HuH-7.5 (cell line): ENCODE results near the gene C1QA.
A peak's percentile ranks its signal among the peaks of the same experiment; 100 is the strongest.
"Not testable (repeated sequence)": the region's sequence is repeated elsewhere in the genome, so short reads cannot be mapped to it uniquely, and the experiment has no call there.

Experiments used
- DNase-seq: peaks from one replicate; pipeline ENCODE4 v3.0.0; 2011; ENCODE audit warnings: low spot score

Gene C1QA

DNA sequence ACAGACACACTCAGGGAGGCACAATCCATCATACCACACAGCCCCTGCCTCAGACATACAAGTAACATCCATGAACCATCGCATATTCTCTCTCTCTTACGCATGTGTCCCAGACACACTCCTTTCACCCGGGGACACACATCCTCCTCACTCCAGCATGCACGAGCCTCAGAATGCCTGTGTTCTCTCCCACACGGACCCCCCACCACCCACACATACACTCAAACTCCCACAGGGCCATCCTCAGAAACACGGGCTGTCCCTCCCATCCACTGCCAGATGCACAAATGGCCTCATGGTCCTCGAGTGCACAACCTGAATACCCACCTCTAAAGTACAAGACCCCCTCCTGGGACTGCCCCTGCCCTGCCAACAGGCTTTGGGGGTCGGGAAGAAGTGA, 4.8 kb downstream of the C1QA start:
- no peak for DNase-seq

DNA sequence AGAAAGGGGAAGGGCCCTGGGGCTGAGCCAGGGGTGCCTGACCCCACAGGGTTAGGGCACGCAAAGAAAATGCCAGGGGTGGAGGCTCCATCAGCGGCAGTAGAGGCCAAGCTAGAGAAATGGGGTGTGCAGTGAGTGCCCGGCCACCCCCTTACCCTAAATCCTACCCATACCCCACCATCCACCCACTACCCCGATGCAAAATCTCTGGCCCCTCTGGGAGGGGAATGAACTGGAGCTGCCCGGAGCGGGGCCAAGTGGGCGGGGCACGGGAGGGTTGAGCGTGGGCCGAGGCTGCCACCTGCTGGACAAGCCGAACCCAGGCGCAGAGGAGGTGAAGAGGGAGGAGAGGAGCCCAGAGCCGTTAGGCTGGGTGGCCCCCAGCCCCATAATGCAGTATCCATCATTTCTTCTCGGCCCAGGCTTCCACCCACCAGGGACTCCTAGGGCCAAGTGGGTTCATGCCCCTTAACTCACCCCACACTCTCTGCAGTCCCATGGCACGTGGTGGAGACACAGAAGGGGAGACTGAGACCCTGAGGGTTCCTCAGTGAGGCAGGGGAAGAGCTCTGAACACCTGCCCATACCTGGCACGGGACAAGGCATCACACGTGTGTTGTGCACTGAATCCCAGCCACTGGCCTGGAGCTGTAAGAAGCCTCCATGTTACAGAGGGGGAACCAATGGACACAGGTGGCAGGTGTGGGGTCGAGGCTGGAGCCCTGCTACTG, 5.6 kb downstream of the C1QA start:
- peak; percentile 80 for DNase-seq

DNA sequence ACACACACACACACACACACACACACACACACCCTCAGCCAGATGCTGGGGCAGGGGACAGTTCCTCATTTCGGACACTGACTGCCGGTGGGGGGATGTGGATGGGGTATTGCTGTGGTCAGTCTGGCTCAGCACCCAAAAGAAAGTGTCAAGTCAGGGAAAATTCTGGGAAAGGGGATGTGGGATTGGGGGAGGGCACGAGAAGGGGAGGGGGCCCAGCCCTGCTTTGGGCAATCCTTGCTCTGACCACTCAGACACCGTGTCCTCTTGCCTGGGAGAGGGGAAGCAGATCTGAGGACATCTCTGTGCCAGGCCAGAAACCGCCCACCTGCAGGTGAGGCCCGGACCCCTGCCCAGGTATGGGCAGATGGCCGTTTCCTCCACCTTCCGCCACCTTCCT, 7.0 kb downstream of the C1QA start, which contains the start of gene C1QC:
C1QC (plus strand) TSS at position 253 of the 400 bp plus-strand sequence. CDS start 391 bp downstream, outside the sequence.
- DNase-seq: no peak

- no peak for DNase-seq
These were observed 7.5 kb downstream of the C1QA start for GRCh38 chr1:22643928-22644327.

DNA sequence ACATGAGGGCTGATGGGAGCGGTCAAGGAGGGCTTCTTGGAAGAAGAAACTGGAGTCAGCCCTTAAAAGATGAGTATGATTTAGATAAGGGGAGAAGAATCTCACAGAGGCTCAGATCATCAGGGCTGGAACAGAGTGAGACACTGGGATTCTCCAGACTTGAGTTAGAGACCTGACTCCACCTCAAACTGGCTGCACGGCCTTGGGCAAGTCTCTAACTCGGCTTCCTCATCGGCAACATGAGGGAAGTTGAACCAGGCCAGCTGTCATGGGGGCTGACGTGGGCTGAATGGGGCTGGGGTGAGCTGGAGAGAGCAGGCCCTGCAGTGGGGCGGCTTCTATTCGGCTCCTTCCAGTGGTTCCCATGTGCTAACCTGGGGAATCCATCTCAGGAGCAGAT, 9.5 kb downstream of the C1QA start:
- DNase-seq: no peak

DNA sequence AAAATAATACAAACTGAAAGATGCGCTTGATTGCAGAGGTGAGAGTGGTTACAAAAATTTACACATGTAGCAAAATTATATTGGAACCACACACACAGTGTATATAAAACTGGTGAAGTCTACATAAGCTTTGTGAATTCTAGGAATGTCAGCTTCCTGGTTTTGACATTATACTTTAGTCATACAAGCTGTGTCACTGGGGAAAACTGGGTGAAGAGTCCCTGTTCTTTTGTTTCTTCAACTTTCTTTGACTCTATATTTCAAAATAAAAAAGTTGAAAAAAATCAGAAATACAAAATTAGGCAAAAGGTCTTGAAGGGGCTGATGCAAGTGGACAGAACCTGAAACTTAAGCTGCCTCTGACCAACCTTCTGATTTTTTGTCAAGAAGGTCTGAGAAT, 10.0 kb downstream of the C1QA start:
- DNase-seq: no peak

GRCh38 chr1:22650089-22650693, 13.8 kb downstream of the C1QA start:
- DNase-seq: no peak

GRCh38 chr1:22651941-22652856, 15.8 kb downstream of the C1QA start:
- no peak for DNase-seq

- no peak for DNase-seq
These were observed 16.5 kb downstream of the C1QA start, which contains the start of gene C1QB for GRCh38 chr1:22652881-22653316. Gene C1QB, plus strand, starts transcription at chr1:22653236. Its CDS starts 6,227 bp downstream, at chr1:22659463.

DNA sequence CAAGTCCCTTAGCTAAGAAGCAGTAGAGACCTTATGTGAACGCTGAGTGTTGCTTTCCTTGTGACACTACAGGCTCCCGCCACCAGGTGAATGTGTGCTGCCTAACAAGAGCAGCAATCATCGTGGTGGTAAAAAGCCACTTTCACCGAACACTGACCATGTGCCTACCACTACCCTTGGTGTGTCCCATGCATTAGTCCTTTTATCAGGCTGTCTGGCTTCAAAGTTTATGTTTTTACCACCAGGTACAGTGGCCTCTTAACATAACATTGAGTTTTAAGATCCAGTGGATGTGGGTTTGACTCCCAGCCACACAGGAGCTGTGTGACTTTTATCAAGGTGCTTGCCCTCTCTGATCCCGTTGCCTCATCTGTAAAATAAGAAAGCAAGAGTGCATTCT, 18.3 kb downstream of the C1QA start:
- DNase-seq: no peak

DNA sequence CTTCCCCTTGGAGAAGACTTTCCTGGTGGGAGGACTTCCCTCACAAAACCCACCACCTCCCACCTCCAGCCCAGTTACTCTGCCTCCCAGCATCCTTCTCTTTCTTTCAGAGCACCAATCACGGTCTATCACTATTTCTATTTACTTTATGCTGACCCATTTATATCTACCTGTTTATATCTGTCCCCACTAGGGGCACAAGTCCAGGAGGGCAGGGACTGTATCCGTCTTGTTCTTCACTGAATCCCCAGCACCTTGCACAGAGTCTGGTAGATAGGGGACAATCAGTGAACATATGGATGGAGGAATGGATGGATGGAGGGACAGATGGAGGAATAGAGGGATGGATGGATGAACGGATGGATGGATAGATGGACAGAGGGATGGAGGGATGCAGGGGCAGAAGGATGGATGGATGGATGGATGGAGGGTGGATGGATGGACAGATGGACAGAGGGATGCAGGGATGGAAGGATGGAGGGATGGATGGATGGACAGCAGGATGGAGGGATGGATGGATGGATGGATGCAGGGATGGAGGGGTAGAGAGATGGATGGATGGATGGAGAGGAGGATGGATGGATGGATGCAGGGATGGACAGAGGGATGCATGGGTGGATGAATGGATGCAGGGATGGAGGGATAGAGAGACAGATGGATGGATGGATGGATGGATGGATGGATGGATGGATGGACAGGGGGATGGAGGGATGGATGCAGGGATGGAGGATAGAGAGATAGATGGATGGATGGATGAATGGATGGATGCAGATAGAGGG, 22.1 kb downstream of the C1QA start:
- DNase-seq: no peak

DNA sequence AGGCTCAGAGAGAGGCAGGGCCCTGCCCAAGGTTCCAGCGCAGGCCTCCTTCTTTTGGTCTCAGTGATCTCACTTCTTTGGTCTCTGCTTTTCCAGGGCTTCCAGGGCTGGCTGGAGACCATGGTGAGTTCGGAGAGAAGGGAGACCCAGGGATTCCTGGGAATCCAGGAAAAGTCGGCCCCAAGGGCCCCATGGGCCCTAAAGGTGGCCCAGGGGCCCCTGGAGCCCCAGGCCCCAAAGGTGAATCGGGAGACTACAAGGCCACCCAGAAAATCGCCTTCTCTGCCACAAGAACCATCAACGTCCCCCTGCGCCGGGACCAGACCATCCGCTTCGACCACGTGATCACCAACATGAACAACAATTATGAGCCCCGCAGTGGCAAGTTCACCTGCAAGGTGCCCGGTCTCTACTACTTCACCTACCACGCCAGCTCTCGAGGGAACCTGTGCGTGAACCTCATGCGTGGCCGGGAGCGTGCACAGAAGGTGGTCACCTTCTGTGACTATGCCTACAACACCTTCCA, 24.4 kb downstream of the C1QA start:
- no peak for DNase-seq

- DNase-seq: no peak
These were observed 25.5 kb downstream of the C1QA start for GRCh38 chr1:22661880-22662279.

DNA sequence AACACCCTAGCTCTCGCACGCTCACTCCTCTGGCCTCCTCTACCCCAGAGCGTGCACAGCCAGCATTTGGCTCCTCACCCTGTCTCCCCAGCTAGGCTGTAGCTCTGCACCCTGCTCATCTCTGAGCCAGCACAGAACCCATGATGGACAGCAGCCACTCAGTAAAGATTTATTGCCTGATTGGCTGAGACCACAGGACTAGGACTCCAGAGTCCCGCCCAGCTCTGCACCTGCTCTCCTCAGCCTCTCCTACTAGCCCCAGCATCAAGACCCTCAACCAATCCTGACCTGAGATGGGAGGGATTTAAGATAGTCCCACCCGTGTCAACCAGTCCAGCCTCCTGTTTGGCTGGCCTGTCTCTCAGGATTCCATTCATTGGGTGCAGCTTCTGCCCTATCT, 25.9 kb downstream of the C1QA start:
- DNase-seq: no peak

DNA sequence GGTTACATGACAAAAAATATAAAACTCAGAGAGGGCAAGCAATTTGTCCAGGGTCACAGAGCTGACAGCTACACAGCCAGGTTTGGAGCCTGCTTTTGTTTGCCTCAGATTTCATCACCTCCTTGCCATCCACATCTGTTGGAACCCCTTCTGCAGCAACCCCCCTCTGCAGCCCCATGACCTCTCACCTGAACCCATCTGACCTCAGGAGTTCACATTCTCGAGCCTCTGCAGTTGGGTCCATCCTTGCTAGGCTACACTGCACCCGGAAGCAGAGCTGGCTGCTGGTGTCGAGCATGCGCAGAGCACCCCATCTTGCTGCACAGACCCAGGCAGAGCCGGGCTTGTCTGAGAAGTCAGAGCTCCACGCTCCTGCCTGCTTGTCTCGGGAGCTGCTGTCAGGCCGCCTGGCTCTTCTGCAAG, 26.6 kb downstream of the C1QA start:
- no peak for DNase-seq

GRCh38 chr1:22665752-22666151, 29.3 kb downstream of the C1QA start:
- DNase-seq: no peak

- no peak for DNase-seq
These were observed 30.0 kb downstream of the C1QA start for GRCh38 chr1:22666412-22666811.

DNA sequence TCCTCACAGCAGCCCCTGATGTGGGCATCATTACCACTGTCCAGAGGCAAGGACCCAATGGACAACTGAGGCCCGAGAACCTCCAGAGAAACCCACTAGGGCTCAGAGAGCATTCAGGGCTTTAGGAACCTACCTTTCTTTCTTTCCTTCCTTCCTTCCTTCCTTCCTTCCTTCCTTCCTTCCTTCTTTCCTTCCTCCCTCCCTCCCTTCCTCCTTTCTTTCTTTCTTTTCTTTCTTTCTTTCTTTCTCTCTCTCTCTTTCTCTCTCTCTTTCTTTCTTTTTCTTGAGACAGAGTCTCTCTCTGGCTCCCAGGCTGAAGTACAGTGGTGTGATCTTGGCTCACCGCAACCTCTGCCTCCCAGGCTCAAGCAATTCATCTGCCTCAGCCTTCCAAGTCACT, 32.4 kb downstream of the C1QA start:
- not testable (repeated sequence) for DNase-seq

GRCh38 chr1:22670352-22670975, 34.0 kb downstream of the C1QA start:
- DNase-seq: no peak

DNA sequence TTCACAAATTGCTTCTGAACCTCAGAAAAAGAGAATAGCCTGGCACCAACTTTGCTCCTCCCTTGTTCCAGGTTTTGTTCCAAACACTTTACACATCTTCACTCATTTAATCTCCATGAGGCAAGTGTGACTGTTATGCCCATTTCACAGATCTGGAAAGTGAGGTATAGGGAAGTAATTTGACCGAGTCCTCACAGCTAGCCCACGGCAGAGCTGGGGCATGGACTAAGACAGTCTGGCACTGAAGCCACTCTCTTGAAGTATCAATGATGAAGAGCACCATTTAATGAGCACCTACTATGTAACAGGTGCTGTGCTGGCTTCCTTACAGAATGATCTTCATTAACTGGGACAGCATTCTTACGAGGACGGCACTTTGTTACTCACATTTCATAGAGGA, 35.6 kb downstream of the C1QA start:
- DNase-seq: no peak
